HCT116 (cell line): ENCODE results near the gene LRRC4C. TPM values are rescaled to one million over a fixed set of nuclear protein-coding genes. Genes with fewer than 3 reads are reported as not detected.

Experiments used
- ATAC-seq: fragments of 200-7000 bp; cut with Tn5 transposase; 2 replicates; pipeline ENCODE4 v1.9.1; 2020; ENCODE audit warnings: mild to moderate bottlenecking, moderate library complexity
- BruUV-seq: library from RNA; stranded (reverse); fragments of 400-500 nt; replicated peaks from 2 replicates; lab custom pipeline; 2021; lab: Mats Ljungman, UMichigan
- CTCF ChIA-PET: fragments of 300-600 bp; sonication (Branson Sonifier 250); formaldehyde crosslinking; loops from one replicate; lab custom pipeline; 2021; ENCODE audit warnings: antibody characterized with exemption; lab: Charles Lee
- POLR2A ChIA-PET: fragments of 300-600, 350-600 bp; sonication (Branson Sonifier 250); formaldehyde crosslinking; loops from one replicate; lab custom pipeline; 2021; ENCODE audit warnings: antibody characterized with exemption; lab: Charles Lee
- RAD21 ChIA-PET, 2 experiments: fragments of 300-600 bp; sonication (Branson Sonifier 250); formaldehyde crosslinking; loops; one replicate each; lab custom pipeline; 2023; ENCODE audit warnings: low total read pairs in 2 of 2; ENCODE audit not compliant: uncharacterized antibody in 2 of 2, unreplicated experiment in 2 of 2, low non-redundant PET in 1 of 2; lab: Charles Lee
- DNase-seq: peaks from one replicate; pipeline ENCODE4 v3.0.0-alpha.2; 2010; ENCODE audit warnings: low read depth, low spot score
- H2AFZ ChIP-seq: fragments of 200-600 bp; shearing (Covaris generic), sonication (generic); 2 replicates; pipeline ENCODE4 v1.6.1; 2017; ENCODE audit warnings: low read depth, mixed run types, mixed read lengths, antibody characterized with exemption, low read length; ENCODE audit not compliant: poor library complexity, severe bottlenecking
- H3K27ac ChIP-seq: 2 replicates; pipeline ENCODE4 v1.5.1; 2012; ENCODE audit warnings: low read depth, low read length
- H3K27me3 ChIP-seq: fragments of 200-600 bp; sonication (generic); 2 replicates; pipeline ENCODE4 v1.6.1; 2016; ENCODE audit warnings: mixed run types, low read length, mixed read lengths; ENCODE audit not compliant: insufficient read depth
- H3K36me3 ChIP-seq, 2 experiments: fragments of 200-500 bp in 1 of 2; fragments of 200-600 bp in 1 of 2; sonication (Bioruptor generic) in 1 of 2; sonication (generic) in 1 of 2; 2 replicates each; pipeline versions ENCODE4 v1.5.1 to v1.6.1; 2014 to 2016; ENCODE audit warnings: low read length in 2 of 2, inconsistent platforms in 1 of 2, mixed read lengths in 1 of 2, mixed run types in 1 of 2; ENCODE audit not compliant: insufficient read depth in 2 of 2, control insufficient read depth in 1 of 2
- H3K4me1 ChIP-seq, 2 experiments: fragments of 200-600 bp in 1 of 2; sonication (generic) in 1 of 2; 2 replicates each; pipeline versions ENCODE4 v1.5.1 to v1.6.1; 2012 to 2017; ENCODE audit warnings: low read length in 2 of 2, inconsistent platforms in 1 of 2, mild to moderate bottlenecking in 1 of 2, mixed read lengths in 1 of 2, mixed run types in 1 of 2, moderate library complexity in 1 of 2; ENCODE audit not compliant: insufficient read depth in 2 of 2, control insufficient read depth in 1 of 2
- H3K4me2 ChIP-seq: fragments of 200-600 bp; sonication (generic); 2 replicates; pipeline ENCODE4 v1.6.1; 2017; ENCODE audit warnings: mixed run types, low read length, mixed read lengths
- H3K4me3 ChIP-seq, 2 experiments: fragments of 200-600 bp in 1 of 2; sonication (generic) in 1 of 2; replicated peaks in 1 of 2; 2 replicates each; pipeline ENCODE4 v1.5.1; 2011 to 2016; ENCODE audit warnings: low read length in 2 of 2, control low read depth in 1 of 2, low read depth in 1 of 2, mild to moderate bottlenecking in 1 of 2, mixed read lengths in 1 of 2, mixed run types in 1 of 2
- H3K79me2 ChIP-seq: fragments of 200-600 bp; sonication (generic); 2 replicates; pipeline ENCODE4 v1.6.1; 2017; ENCODE audit warnings: mild to moderate bottlenecking, mixed run types, low read length, moderate library complexity, mixed read lengths; ENCODE audit not compliant: insufficient read depth
- H3K9ac ChIP-seq: fragments of 200-600 bp; sonication (generic); 2 replicates; pipeline ENCODE4 v1.6.1; 2016; ENCODE audit warnings: low read length, mixed read lengths
- H3K9me2 ChIP-seq: fragments of 200-600 bp; sonication (generic), shearing (Covaris generic); 2 replicates; pipeline ENCODE4 v1.6.1; 2017; ENCODE audit warnings: mixed run types, mild to moderate bottlenecking, moderate library complexity; ENCODE audit not compliant: insufficient read depth
- H3K9me3 ChIP-seq, 2 experiments: fragments of 200-500 bp in 1 of 2; fragments of 200-600 bp in 1 of 2; sonication (Bioruptor generic) in 1 of 2; sonication (generic) in 1 of 2; 2 replicates each; pipeline ENCODE4 v1.6.1; 2014 to 2017; ENCODE audit warnings: low read length in 2 of 2, mixed read lengths in 2 of 2, inconsistent platforms in 1 of 2, low read depth in 1 of 2, mild to moderate bottlenecking in 1 of 2, mixed run types in 1 of 2, moderate library complexity in 1 of 2; ENCODE audit not compliant: control insufficient read depth in 1 of 2, insufficient read depth in 1 of 2
- H4K20me1 ChIP-seq: fragments of 200-600 bp; sonication (generic), shearing (Covaris generic); 2 replicates; pipeline ENCODE4 v1.6.1; 2017; ENCODE audit warnings: mixed run types, mild to moderate bottlenecking, moderate library complexity; ENCODE audit not compliant: insufficient read depth
- ELF1 ChIP-seq: IDR thresholded peaks from 2 replicates; pipeline ENCODE4 v1.6.1; 2012; ENCODE audit warnings: low read depth, borderline replicate concordance
- EZH2 ChIP-seq: fragments of 200-600 bp; sonication (generic); IDR thresholded peaks from 2 replicates; pipeline ENCODE4 v1.6.1; 2017; ENCODE audit warnings: antibody characterized with exemption, mixed run types
- POLR2A ChIP-seq: IDR thresholded peaks from 2 replicates; pipeline ENCODE4 v1.7.0; 2011; ENCODE audit warnings: borderline replicate concordance; ENCODE audit not compliant: insufficient read depth, insufficient read length; ENCODE audit errors: extremely low read depth
- RAD21 ChIP-seq: IDR thresholded peaks from 2 replicates; pipeline ENCODE4 v1.6.1; 2012; ENCODE audit warnings: low read depth, mild to moderate bottlenecking
- SRF ChIP-seq: IDR thresholded peaks from 2 replicates; pipeline ENCODE4 v1.6.1; 2012; ENCODE audit warnings: low read depth
- TCF7L2 ChIP-seq: IDR thresholded peaks from 2 replicates; pipeline ENCODE4 v1.7.0; 2011; ENCODE audit warnings: borderline replicate concordance, inconsistent platforms; ENCODE audit not compliant: insufficient read depth, insufficient read length; ENCODE audit errors: extremely low read depth
- YY1 ChIP-seq: IDR thresholded peaks from 2 replicates; pipeline ENCODE4 v1.6.1; 2011; ENCODE audit warnings: low read length, low read depth, moderate library complexity, mild to moderate bottlenecking; ENCODE audit not compliant: insufficient replicate concordance; ENCODE audit errors: extremely low read depth
- ZFX ChIP-seq: fragments of 450-650 bp; IDR thresholded peaks from 2 replicates; pipeline ENCODE4 v1.6.1; 2017
- intact Hi-C: fragments of 100-400 bp; cut with micrococcal nuclease; formaldehyde crosslinking; loops from 2 replicates; pipeline ENCODE4 v1.10.0; 2022
- total RNA-seq: library from RNA; stranded (reverse); gene quantifications from one replicate; pipeline ENCODE4 v1.2.1, GENCODE V29; 2021; ENCODE audit not compliant: unreplicated experiment
- TF ChIP-seq, protein P1 (sequence below), 3 experiments: fragments of 200-600 bp in 1 of 3; sonication (generic) in 1 of 3; IDR thresholded peaks in 2 of 3; conservative IDR thresholded peaks in 1 of 3; 2 replicates each; pipeline ENCODE4 v1.5.1; 2012 to 2017; ENCODE audit warnings: low read depth in 2 of 3, low read length in 2 of 3, antibody characterized with exemption in 1 of 3, borderline replicate concordance in 1 of 3, control low read depth in 1 of 3, mild to moderate bottlenecking in 1 of 3, mixed read lengths in 1 of 3, mixed run types in 1 of 3, moderate library complexity in 1 of 3; ENCODE audit not compliant: insufficient read depth in 1 of 3

The LRRC4C gene
- total RNA-seq, 1 experiment from 2014 or later: not detected

DNA sequence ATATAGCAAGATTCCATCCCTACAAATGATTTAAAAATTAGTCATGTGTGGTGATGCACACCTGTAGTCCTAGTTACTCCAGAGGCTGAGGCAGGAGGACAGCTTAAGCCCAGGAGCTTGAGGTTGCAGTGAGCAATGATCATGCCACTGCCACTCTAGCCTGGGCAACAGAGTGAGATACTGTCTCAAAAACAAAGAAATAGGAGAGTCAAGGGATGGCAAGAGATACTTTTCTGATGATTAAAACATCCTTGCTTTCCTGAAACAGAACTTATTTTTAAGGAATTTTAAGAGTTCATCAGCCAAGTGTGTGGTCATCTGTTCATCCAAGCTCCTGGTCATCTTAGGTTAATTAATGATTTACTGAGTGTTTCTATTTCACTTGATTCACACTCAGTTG lies 1252.0 kb downstream of the LRRC4C start:
- no peak overlapping the region for H3K27ac ChIP-seq
- no peak for TF ChIP-seq RAD21
- no peak for TF ChIP-seq ZFX
- TF ChIP-seq SRF: no peak
- TF ChIP-seq EZH2: no peak
- TF ChIP-seq TCF7L2: no peak
- TF ChIP-seq, protein P1, sequence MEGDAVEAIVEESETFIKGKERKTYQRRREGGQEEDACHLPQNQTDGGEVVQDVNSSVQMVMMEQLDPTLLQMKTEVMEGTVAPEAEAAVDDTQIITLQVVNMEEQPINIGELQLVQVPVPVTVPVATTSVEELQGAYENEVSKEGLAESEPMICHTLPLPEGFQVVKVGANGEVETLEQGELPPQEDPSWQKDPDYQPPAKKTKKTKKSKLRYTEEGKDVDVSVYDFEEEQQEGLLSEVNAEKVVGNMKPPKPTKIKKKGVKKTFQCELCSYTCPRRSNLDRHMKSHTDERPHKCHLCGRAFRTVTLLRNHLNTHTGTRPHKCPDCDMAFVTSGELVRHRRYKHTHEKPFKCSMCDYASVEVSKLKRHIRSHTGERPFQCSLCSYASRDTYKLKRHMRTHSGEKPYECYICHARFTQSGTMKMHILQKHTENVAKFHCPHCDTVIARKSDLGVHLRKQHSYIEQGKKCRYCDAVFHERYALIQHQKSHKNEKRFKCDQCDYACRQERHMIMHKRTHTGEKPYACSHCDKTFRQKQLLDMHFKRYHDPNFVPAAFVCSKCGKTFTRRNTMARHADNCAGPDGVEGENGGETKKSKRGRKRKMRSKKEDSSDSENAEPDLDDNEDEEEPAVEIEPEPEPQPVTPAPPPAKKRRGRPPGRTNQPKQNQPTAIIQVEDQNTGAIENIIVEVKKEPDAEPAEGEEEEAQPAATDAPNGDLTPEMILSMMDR (IDR thresholded peaks at IDR 0.05 in 2 of 3, conservative IDR thresholded peaks at IDR 0.05 in 1 of 3; ENCODE audit: borderline replicate concordance in 1 of 3, insufficient read depth in 1 of 3, low read depth in 2 of 3, low read length in 2 of 3): no peak
- TF ChIP-seq POLR2A: no peak
- TF ChIP-seq YY1: no peak
- TF ChIP-seq, all 23 proteins: peak for 0
- RAD21 ChIA-PET: no interaction called here
- CTCF ChIA-PET: no interaction called here
- H4K20me1 ChIP-seq: no peaks in the 10 kb centered on the region
- no peak for ATAC-seq
- H3K36me3 ChIP-seq: no peaks in the 10 kb centered on the region
- POLR2A ChIA-PET: no interaction called here
- no peaks in the 10 kb centered on the region for H3K9me2 ChIP-seq
- BruUV-seq: no TSS peak
- H3K4me1 ChIP-seq: no peaks in the 10 kb centered on the region
- H3K79me2 ChIP-seq: no peaks in the 10 kb centered on the region
- no peaks in the 10 kb centered on the region for H3K27me3 ChIP-seq
- H3K4me2 ChIP-seq: no peak overlapping the region
- intact Hi-C loops: no loop called here
- H2AFZ ChIP-seq: no peak overlapping the region
- no peak overlapping the region for H3K9ac ChIP-seq
- DNase-seq: no peak
- no peak overlapping the region for H3K4me3 ChIP-seq
- peaks cover 8 to 13% of the 10 kb centered on the region in 2 experiments; a peak in 2 of 4 replicates for H3K9me3 ChIP-seq

GRCh38 chr11:40204228-40204627 lies 1255.2 kb downstream of the LRRC4C start:
- Histone ChIP-seq H3K79me2 (no peaks in the 10 kb centered on the region), H3K4me1 (no peaks in the 10 kb centered on the region), H3K36me3 (no peaks in the 10 kb centered on the region), H3K4me3 (no peak overlapping the region), H2AFZ (no peak overlapping the region), H3K27me3 (no peaks in the 10 kb centered on the region), H3K4me2 (no peak overlapping the region), H3K9me3 (peaks cover 13 to 22% of the 10 kb centered on the region in 2 experiments; a peak in 3 of 4 replicates), H3K9me2 (no peaks in the 10 kb centered on the region), H4K20me1 (no peaks in the 10 kb centered on the region), H3K9ac (no peak overlapping the region), H3K27ac (no peak overlapping the region)
- BruUV-seq: no TSS peak
- no peak for TF ChIP-seq ELF1
- no peak for DNase-seq
- ChIA-PET RAD21 (no interaction called here), CTCF (no interaction called here), POLR2A (no interaction called here)
- ATAC-seq: no peak
- intact Hi-C loops: no loop called here
